Colonic mucosa (tissue), 4 donors: Measurements from ENCODE around the gene STATH. TPM values are rescaled to one million over a fixed set of nuclear protein-coding genes. Genes with fewer than 3 reads are reported as not detected.
"Not testable (repeated sequence)": the region's sequence is repeated elsewhere in the genome, so short reads cannot be mapped to it uniquely, and the experiment has no call there.

Source experiments
- DNase-seq: peaks from one replicate; pipeline ENCODE4 v3.0.0-alpha.2; 2020
- H3K27ac ChIP-seq: fragments of 200-600 bp; one replicate; pipeline ENCODE4 v1.8.0; 2021
- H3K27me3 ChIP-seq: fragments of 200-600 bp; one replicate; pipeline ENCODE4 v1.8.0; 2021
- H3K36me3 ChIP-seq: fragments of 200-600 bp; one replicate; pipeline ENCODE4 v1.8.0; 2021
- H3K4me1 ChIP-seq: fragments of 200-600 bp; one replicate; pipeline ENCODE4 v1.8.0; 2021; ENCODE audit warnings: mild to moderate bottlenecking
- H3K4me3 ChIP-seq: fragments of 200-600 bp; one replicate; pipeline ENCODE4 v1.8.0; 2021
- H3K9ac ChIP-seq, 2 donors: one replicate each; pipeline ENCODE4 v1.7.0; 2013; ENCODE audit warnings: control low read depth in 2 of 2, low read depth in 2 of 2, low read length in 2 of 2
- H3K9me3 ChIP-seq: fragments of 200-600 bp; one replicate; pipeline ENCODE4 v1.8.0; 2021
- CTCF ChIP-seq: fragments of 200-600 bp; IDR thresholded peaks from one replicate; pipeline ENCODE4 v1.8.0; 2022; ENCODE audit warnings: antibody characterized with exemption, mild to moderate bottlenecking
- intact Hi-C: fragments of 100-400 bp; cut with DNase I; formaldehyde crosslinking; loops from one replicate; pipeline ENCODE4 v1.14.1; 2022
- total RNA-seq, 2 donors: library from RNA; stranded (reverse); fragmentation: NEBNext Ultra II Directional in 1 of 2; extraction: Animal tissue kit (Norgen Biotek cat#: 25700) in 1 of 2; gene quantifications; one replicate each; pipeline ENCODE4 v1.2.1, GENCODE V29; 2021
- donor health status: healthy.
- donor health status: DM: no; HTN: no; CAD: no.
- donor health status: DM: no; HTN: no; CAD: no.

Gene STATH
- total RNA-seq, 2 donors from 2014 or later: not detected

DNA sequence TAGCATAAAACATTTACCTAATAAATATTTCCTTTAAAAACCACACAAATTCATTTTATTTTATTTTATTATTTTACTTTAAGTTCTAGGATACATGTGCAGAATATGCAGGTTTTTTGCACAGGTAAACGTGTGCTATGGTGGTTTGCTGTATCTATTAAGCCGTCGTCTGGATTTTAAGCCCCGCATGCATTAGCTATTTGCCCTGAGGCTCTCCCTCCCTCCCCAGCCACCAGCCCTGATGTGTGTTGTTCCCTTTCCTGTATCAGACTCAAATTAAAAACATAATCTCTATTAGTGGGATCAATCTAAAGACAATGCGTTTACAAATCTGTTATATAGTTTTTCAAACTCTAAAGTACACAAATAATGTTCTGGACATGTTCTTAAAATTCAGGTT lies 31.2 kb downstream of the STATH start:
- Histone ChIP-seq H3K27me3 (no peaks in the 10 kb centered on the region), H3K36me3 (no peaks in the 10 kb centered on the region), H3K9ac (no peak overlapping the region), H3K4me3 (no peak overlapping the region), H3K4me1 (no peaks in the 10 kb centered on the region), H3K9me3 (no peaks in the 10 kb centered on the region), H3K27ac (no peak overlapping the region)
- DNase-seq: no peak
- TF ChIP-seq CTCF: no peak
- intact Hi-C loops: no loop called here

- H3K9ac ChIP-seq, intact Hi-C loops, H3K4me1 ChIP-seq, H3K9me3 ChIP-seq, H3K36me3 ChIP-seq, H3K27me3 ChIP-seq, H3K4me3 ChIP-seq, H3K27ac ChIP-seq, DNase-seq: not testable (repeated sequence)
Measured at GRCh38 chr4:70028159-70028558, 32.4 kb downstream of the STATH start, which contains the start of gene HTN3. TSS of gene HTN3 (plus strand) at chr4:70028459. CDS start at chr4:70030741, 2,282 bp downstream.

DNA sequence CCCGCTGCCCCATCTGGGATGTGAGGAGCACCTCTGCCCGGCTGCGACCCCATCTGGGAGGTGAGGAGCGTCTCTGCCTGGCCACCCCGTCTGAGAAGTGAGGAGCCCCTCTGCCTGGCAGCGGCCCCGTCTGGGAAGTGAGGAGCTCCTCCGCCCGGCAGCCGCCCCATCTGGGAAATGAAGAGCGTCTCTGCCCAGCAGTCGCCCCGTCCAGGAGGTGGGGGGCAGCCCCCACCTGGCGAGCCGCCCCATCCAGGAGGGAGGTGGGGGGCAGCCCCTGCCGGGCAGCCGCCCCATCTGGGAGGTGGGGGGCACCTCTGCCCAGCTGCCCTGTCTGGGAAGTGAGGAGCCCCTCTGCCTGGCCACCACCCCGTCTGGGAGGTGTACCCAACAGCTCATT lies 41.8 kb downstream of the STATH start:
- H3K4me3 ChIP-seq, H3K36me3 ChIP-seq, DNase-seq, H3K27me3 ChIP-seq, H3K9me3 ChIP-seq, H3K9ac ChIP-seq, intact Hi-C loops, H3K4me1 ChIP-seq, H3K27ac ChIP-seq: not testable (repeated sequence)

DNA sequence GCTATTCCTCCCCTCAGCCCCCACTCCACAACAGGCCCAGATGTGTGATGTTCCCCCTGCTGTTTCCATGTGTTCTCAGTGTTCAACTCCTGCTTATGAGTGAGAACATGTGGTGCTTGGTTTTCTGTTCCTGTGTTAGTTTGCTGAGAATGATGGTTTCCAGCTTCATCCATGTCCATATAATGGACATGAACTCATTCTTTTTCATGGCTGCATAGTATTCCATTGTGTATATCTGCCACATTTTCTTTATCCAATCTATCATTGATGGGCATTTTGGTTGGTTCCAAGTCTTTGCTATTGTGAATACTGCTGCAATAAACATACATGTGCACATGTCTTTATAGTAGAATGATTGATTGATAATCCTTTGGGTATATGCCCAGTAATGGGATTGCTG lies 44.2 kb downstream of the STATH start:
- H3K4me1 ChIP-seq, H3K9ac ChIP-seq, H3K27ac ChIP-seq, intact Hi-C loops, H3K27me3 ChIP-seq, H3K36me3 ChIP-seq, DNase-seq, H3K9me3 ChIP-seq, H3K4me3 ChIP-seq: not testable (repeated sequence)

- H3K27me3 ChIP-seq: no peaks in the 10 kb centered on the region
- DNase-seq: no peak
- no peak overlapping the region for H3K9ac ChIP-seq
- no peak overlapping the region for H3K27ac ChIP-seq
- no peaks in the 10 kb centered on the region for H3K36me3 ChIP-seq
- no peak overlapping the region for H3K4me3 ChIP-seq
- H3K9me3 ChIP-seq: no peaks in the 10 kb centered on the region
- intact Hi-C loops: no loop called here
- no peak for TF ChIP-seq CTCF
- H3K4me1 ChIP-seq: no peaks in the 10 kb centered on the region
Measured at GRCh38 chr4:70041652-70042286, 46.0 kb downstream of the STATH start.

DNA sequence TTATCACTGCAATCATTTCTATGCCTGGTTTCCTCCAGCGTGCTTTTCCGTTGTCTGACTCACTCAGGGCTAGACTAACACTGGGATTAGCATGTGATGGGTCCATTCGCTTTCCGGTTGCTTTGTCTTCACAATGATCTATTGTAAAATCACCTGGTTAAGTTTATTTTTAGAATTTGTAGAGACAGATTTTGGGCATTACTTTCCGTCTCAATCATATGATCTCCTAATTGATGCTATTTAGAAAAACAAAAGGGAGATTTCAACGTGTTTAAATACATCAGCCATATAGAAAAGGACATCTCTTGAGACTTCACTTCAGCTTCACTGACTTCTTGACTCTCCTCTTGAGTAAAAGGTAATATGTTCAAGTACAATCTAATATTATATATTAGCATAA lies 54.4 kb downstream of the STATH start, which contains the start of gene HTN1:
Gene HTN1, plus strand, starts transcription at position 301 of the 400 bp plus-strand sequence. CDS start 2,639 bp downstream, outside the sequence.
- H3K9me3 ChIP-seq, H3K27ac ChIP-seq, DNase-seq, H3K36me3 ChIP-seq, H3K4me3 ChIP-seq, intact Hi-C loops, H3K4me1 ChIP-seq, H3K9ac ChIP-seq, H3K27me3 ChIP-seq: not testable (repeated sequence)

Other genes starting within 250 kb of the STATH start
- 100 to 1,000 TPM; 129 to 323 TPM for gene SULT1B1, start 235.3 kb upstream of the STATH start, total RNA-seq
- gene SULT1E1, start 135.8 kb upstream of the STATH start, total RNA-seq: under 1 TPM in 1 of 2 donors, not detected in 1; 0.19 TPM
- gene CSN1S1, start 64.9 kb upstream of the STATH start, total RNA-seq: not detected
- gene CSN2, start 30.2 kb upstream of the STATH start, total RNA-seq: not detected
- gene HTN3, start 32.5 kb downstream of the STATH start, total RNA-seq: not detected
- not detected for gene HTN1, start 54.5 kb downstream of the STATH start, total RNA-seq
- gene PRR27, start 158.3 kb downstream of the STATH start, total RNA-seq: not detected
- under 1 TPM in 1 of 2 donors, not detected in 1; 0.90 TPM for gene ODAM, start 199.8 kb downstream of the STATH start, total RNA-seq
- under 1 TPM in 1 of 2 donors, not detected in 1; 0.49 TPM for gene FDCSP, start 230.2 kb downstream of the STATH start, total RNA-seq
- not detected for gene CSN3, start 246.6 kb downstream of the STATH start, total RNA-seq